ENCODE measurements around the gene MEIOC.
"Not testable (repeated sequence)": the region's sequence is repeated elsewhere in the genome, so short reads cannot be mapped to it uniquely, and the experiment has no call there.

The MEIOC gene

GRCh38 chr17:44610871-44611270 lies 45.4 kb upstream of the MEIOC start:
- TF ChIP-seq, protein P1, sequence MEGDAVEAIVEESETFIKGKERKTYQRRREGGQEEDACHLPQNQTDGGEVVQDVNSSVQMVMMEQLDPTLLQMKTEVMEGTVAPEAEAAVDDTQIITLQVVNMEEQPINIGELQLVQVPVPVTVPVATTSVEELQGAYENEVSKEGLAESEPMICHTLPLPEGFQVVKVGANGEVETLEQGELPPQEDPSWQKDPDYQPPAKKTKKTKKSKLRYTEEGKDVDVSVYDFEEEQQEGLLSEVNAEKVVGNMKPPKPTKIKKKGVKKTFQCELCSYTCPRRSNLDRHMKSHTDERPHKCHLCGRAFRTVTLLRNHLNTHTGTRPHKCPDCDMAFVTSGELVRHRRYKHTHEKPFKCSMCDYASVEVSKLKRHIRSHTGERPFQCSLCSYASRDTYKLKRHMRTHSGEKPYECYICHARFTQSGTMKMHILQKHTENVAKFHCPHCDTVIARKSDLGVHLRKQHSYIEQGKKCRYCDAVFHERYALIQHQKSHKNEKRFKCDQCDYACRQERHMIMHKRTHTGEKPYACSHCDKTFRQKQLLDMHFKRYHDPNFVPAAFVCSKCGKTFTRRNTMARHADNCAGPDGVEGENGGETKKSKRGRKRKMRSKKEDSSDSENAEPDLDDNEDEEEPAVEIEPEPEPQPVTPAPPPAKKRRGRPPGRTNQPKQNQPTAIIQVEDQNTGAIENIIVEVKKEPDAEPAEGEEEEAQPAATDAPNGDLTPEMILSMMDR (IDR thresholded peaks at IDR 0.05), result no peak
- H3K4me3 ChIP-seq (ENCODE audit: low read depth in 1 of 2, low read length in 1 of 2), result no peak overlapping the region
- H3K36me3 ChIP-seq, result no peaks in the 10 kb centered on the region

GRCh38 chr17:44614862-44615261 lies 41.4 kb upstream of the MEIOC start:
- no peak overlapping the region for H3K27ac ChIP-seq
- H3K27me3 ChIP-seq, result no peaks in the 10 kb centered on the region
- H3K4me1 ChIP-seq (ENCODE audit: control insufficient read depth in 1 of 2, insufficient read depth in 1 of 2, low read depth in 1 of 2, low read length in 1 of 2), result peaks cover 6% of the 10 kb centered on the region in 2 experiments
- no peak overlapping the region for H3K4me3 ChIP-seq (ENCODE audit: low read depth in 1 of 2, low read length in 1 of 2)
- no peaks in the 10 kb centered on the region for H3K9me3 ChIP-seq
- no peaks in the 10 kb centered on the region for H3K36me3 ChIP-seq
- TF ChIP-seq, protein P1 (IDR thresholded peaks at IDR 0.05), result no peak

More at GRCh38 chr17:44610871-44611270, 45.4 kb upstream of the MEIOC start:
- Histone ChIP-seq H3K27ac (no peak overlapping the region), H3K27me3 (no peaks in the 10 kb centered on the region), H3K9me3 (no peaks in the 10 kb centered on the region), H3K4me1 (ENCODE audit: control insufficient read depth in 1 of 2, insufficient read depth in 1 of 2, low read depth in 1 of 2, low read length in 1 of 2) (peaks cover 6% of the 10 kb centered on the region in 2 experiments)

- not testable (repeated sequence) for H3K4me3 ChIP-seq (ENCODE audit: low read depth in 1 of 2, low read length in 1 of 2); H3K27me3 ChIP-seq; H3K4me1 ChIP-seq (ENCODE audit: control insufficient read depth in 1 of 2, insufficient read depth in 1 of 2, low read depth in 1 of 2, low read length in 1 of 2); H3K9me3 ChIP-seq; H3K27ac ChIP-seq; H3K36me3 ChIP-seq
Measured at GRCh38 chr17:44618652-44619051, 37.6 kb upstream of the MEIOC start.

- Histone ChIP-seq H3K27me3 (peaks cover 3% of the 10 kb centered on the region), H3K36me3 (no peaks in the 10 kb centered on the region), H3K27ac (no peak overlapping the region), H3K4me3 (ENCODE audit: low read depth in 1 of 2, low read length in 1 of 2) (no peak overlapping the region), H3K9me3 (no peaks in the 10 kb centered on the region), H3K4me1 (ENCODE audit: control insufficient read depth in 1 of 2, insufficient read depth in 1 of 2, low read depth in 1 of 2, low read length in 1 of 2) (no peaks in the 10 kb centered on the region)
- TF ChIP-seq, protein P1 (IDR thresholded peaks at IDR 0.05), result no peak
Measured at GRCh38 chr17:44623070-44623725, 33.1 kb upstream of the MEIOC start.

DNA sequence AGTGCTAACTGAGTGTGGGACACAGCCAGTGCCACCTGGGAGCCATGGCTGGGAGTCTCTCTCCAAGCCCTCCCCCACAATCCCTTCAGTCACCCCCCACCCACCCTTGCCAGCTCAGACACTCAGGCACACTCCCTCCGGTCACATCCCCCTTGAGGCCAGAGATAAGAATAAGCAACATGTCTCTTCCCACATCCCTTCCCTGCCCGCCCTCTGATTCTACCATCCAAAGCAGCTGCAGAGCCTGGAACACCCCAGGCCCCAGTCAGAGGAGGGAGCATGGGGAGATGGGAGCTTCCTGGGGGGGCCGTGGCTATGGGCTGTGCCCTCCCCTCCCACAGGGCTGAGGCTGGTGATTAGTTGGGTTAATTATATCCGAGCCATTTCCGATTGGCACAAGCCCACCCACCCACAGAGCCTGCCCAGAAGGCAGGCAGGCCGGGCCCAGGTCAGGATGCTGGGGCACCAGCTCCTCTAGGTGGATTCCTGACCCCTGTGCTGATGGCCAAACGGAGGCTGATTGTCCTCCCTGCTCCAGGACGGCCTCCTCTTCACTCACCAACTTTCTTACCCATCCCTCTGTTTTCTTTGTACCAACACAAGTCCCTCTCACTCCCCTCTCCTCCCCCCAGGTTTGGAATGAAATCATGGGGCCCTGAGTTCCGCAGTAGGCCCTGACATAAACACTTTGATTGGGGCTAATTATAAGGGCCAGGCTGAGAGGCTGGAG lies 28.6 kb upstream of the MEIOC start:
- Histone ChIP-seq H3K27me3 (peaks cover 4% of the 10 kb centered on the region), H3K4me3 (ENCODE audit: low read depth in 1 of 2, low read length in 1 of 2) (no peak overlapping the region), H3K4me1 (ENCODE audit: control insufficient read depth in 1 of 2, insufficient read depth in 1 of 2, low read depth in 1 of 2, low read length in 1 of 2) (no peaks in the 10 kb centered on the region), H3K36me3 (no peaks in the 10 kb centered on the region), H3K9me3 (no peaks in the 10 kb centered on the region), H3K27ac (no peak overlapping the region)
- TF ChIP-seq, protein P1 (IDR thresholded peaks at IDR 0.05), result no peak
